IPS-15b (cell line): ENCODE data around the gene AMMECR1L.
"Not testable (repeated sequence)": the region's sequence is repeated elsewhere in the genome, so short reads cannot be mapped to it uniquely, and the experiment has no call there.

Experiments
- H3K27me3 ChIP-seq: one replicate; pipeline ENCODE4 v1.6.1; 2013; ENCODE audit warnings: low read length; ENCODE audit not compliant: control insufficient read depth, insufficient read depth
- H3K36me3 ChIP-seq: one replicate; pipeline ENCODE4 v1.6.1; 2013; ENCODE audit warnings: low read length; ENCODE audit not compliant: control insufficient read depth, insufficient read depth
- H3K4me1 ChIP-seq: one replicate; pipeline ENCODE4 v1.6.1; 2013; ENCODE audit warnings: mild to moderate bottlenecking, low read length; ENCODE audit not compliant: control insufficient read depth, insufficient read depth
- H3K4me3 ChIP-seq: one replicate; pipeline ENCODE4 v1.5.1; 2013; ENCODE audit warnings: low read depth, low read length
- H3K9ac ChIP-seq: one replicate; pipeline ENCODE4 v1.6.1; 2013; ENCODE audit warnings: low read depth, mild to moderate bottlenecking, low read length
- H3K9me3 ChIP-seq: one replicate; pipeline ENCODE4 v1.6.1; 2013; ENCODE audit warnings: mild to moderate bottlenecking, low read length; ENCODE audit not compliant: control insufficient read depth, insufficient read depth

The AMMECR1L gene

GRCh38 chr2:127906206-127906926 is 20.6 kb upstream of the AMMECR1L start:
- H3K9ac ChIP-seq, result no peak overlapping the region

GRCh38 chr2:127901339-127902056 is 15.7 kb upstream of the AMMECR1L start:
- Histone ChIP-seq H3K9me3 (no peaks in the 10 kb centered on the region), H3K4me1 (no peaks in the 10 kb centered on the region), H3K36me3 (no peaks in the 10 kb centered on the region), H3K9ac (no peak overlapping the region), H3K4me3 (no peak overlapping the region), H3K27me3 (no peaks in the 10 kb centered on the region)

More at GRCh38 chr2:127906206-127906926, 20.6 kb upstream of the AMMECR1L start:
- no peaks in the 10 kb centered on the region for H3K27me3 ChIP-seq
- no peak overlapping the region for H3K4me3 ChIP-seq
- no peaks in the 10 kb centered on the region for H3K4me1 ChIP-seq
- H3K36me3 ChIP-seq, result no peaks in the 10 kb centered on the region
- no peaks in the 10 kb centered on the region for H3K9me3 ChIP-seq

GRCh38 chr2:127897531-127898211 is 11.9 kb upstream of the AMMECR1L start:
- H3K9me3 ChIP-seq, result no peaks in the 10 kb centered on the region
- no peak overlapping the region for H3K9ac ChIP-seq
- no peaks in the 10 kb centered on the region for H3K36me3 ChIP-seq
- no peaks in the 10 kb centered on the region for H3K4me1 ChIP-seq
- no peaks in the 10 kb centered on the region for H3K27me3 ChIP-seq
- H3K4me3 ChIP-seq, result no peak overlapping the region

GRCh38 chr2:127893494-127893893 is 7.7 kb upstream of the AMMECR1L start:
- H3K4me1 ChIP-seq, result no peaks in the 10 kb centered on the region
- H3K9me3 ChIP-seq, result no peaks in the 10 kb centered on the region
- H3K9ac ChIP-seq, result no peak overlapping the region
- H3K27me3 ChIP-seq, result no peaks in the 10 kb centered on the region
- no peaks in the 10 kb centered on the region for H3K36me3 ChIP-seq
- H3K4me3 ChIP-seq, result no peak overlapping the region

GRCh38 chr2:127893033-127893432 is 7.3 kb upstream of the AMMECR1L start:
- Histone ChIP-seq H3K36me3 (no peaks in the 10 kb centered on the region), H3K9ac (no peak overlapping the region), H3K9me3 (no peaks in the 10 kb centered on the region), H3K4me1 (no peaks in the 10 kb centered on the region), H3K27me3 (no peaks in the 10 kb centered on the region), H3K4me3 (no peak overlapping the region)

- H3K9me3 ChIP-seq, result no peaks in the 10 kb centered on the region
- H3K4me3 ChIP-seq, result no peak overlapping the region
- H3K9ac ChIP-seq, result no peak overlapping the region
- H3K36me3 ChIP-seq, result no peaks in the 10 kb centered on the region
- peaks cover 3% of the 10 kb centered on the region for H3K4me1 ChIP-seq
- H3K27me3 ChIP-seq, result no peaks in the 10 kb centered on the region
These were observed 6.1 kb upstream of the AMMECR1L start for GRCh38 chr2:127891811-127892210.

- not testable (repeated sequence) for H3K9me3 ChIP-seq, H3K4me3 ChIP-seq, H3K27me3 ChIP-seq, H3K9ac ChIP-seq, H3K36me3 ChIP-seq, H3K4me1 ChIP-seq
These were observed 5.0 kb upstream of the AMMECR1L start for GRCh38 chr2:127890756-127891155.

GRCh38 chr2:127888772-127889171 is 3.0 kb upstream of the AMMECR1L start:
- H3K27me3 ChIP-seq, result no peaks in the 10 kb centered on the region
- H3K4me1 ChIP-seq, result peaks cover 3% of the 10 kb centered on the region
- no peaks in the 10 kb centered on the region for H3K36me3 ChIP-seq
- H3K9me3 ChIP-seq, result no peaks in the 10 kb centered on the region
- H3K9ac ChIP-seq, result no peak overlapping the region
- H3K4me3 ChIP-seq, result no peak overlapping the region

GRCh38 chr2:127887776-127888130 is 2.0 kb upstream of the AMMECR1L start:
- no peak overlapping the region for H3K9ac ChIP-seq
- no peak overlapping the region for H3K4me3 ChIP-seq

GRCh38 chr2:127887082-127887775 is 1.5 kb upstream of the AMMECR1L start:
- Histone ChIP-seq H3K9ac (no peak overlapping the region), H3K27me3 (no peaks in the 10 kb centered on the region), H3K4me3 (peak overlapping the region; percentile 60), H3K9me3 (no peaks in the 10 kb centered on the region), H3K36me3 (peaks cover 3% of the 10 kb centered on the region), H3K4me1 (peaks cover 3% of the 10 kb centered on the region)

More at GRCh38 chr2:127887776-127888130, 2.0 kb upstream of the AMMECR1L start:
- no peaks in the 10 kb centered on the region for H3K27me3 ChIP-seq
- H3K4me1 ChIP-seq, result peaks cover 3% of the 10 kb centered on the region
- no peaks in the 10 kb centered on the region for H3K9me3 ChIP-seq
- no peaks in the 10 kb centered on the region for H3K36me3 ChIP-seq

GRCh38 chr2:127886593-127886935 is 808 bp upstream of the AMMECR1L start:
- H3K9me3 ChIP-seq, H3K36me3 ChIP-seq, H3K4me1 ChIP-seq, H3K27me3 ChIP-seq: not testable (repeated sequence)
- Histone ChIP-seq H3K4me3 (peak overlapping the region; percentile 60), H3K9ac (peak overlapping the region; percentile 37)
